SU-DHL-6 (cell line): ENCODE measurements around the gene POC1A.

ENCODE experiments used
- H2AFZ ChIP-seq: fragments of 200-600 bp; sonication (generic); 2 replicates; pipeline ENCODE4 v1.6.1; 2014; ENCODE audit warnings: low read depth, mild to moderate bottlenecking, moderate library complexity, mixed read lengths, antibody characterized with exemption, low read length; ENCODE audit not compliant: severe bottlenecking
- H3F3A ChIP-seq: fragments of 200-600 bp; shearing (Covaris generic); 2 replicates; pipeline ENCODE4 v1.6.0; 2016; ENCODE audit warnings: antibody characterized with exemption, mild to moderate bottlenecking; ENCODE audit not compliant: insufficient read depth
- H3K27ac ChIP-seq: fragments of 200-600 bp; sonication (generic); 2 replicates; pipeline ENCODE4 v1.5.1; 2016; ENCODE audit warnings: low read depth, mild to moderate bottlenecking, low read length, moderate library complexity, mixed read lengths
- H3K27me3 ChIP-seq: fragments of 200-600 bp; sonication (generic), shearing (Covaris generic); 2 replicates; pipeline ENCODE4 v1.6.0; 2014; ENCODE audit warnings: mild to moderate bottlenecking, low read length
- H3K36me3 ChIP-seq: fragments of 200-600 bp; sonication (generic); 2 replicates; pipeline ENCODE4 v1.6.1; 2014; ENCODE audit warnings: mild to moderate bottlenecking, low read length, mixed read lengths
- H3K4me2 ChIP-seq: fragments of 300-600, 200-600 bp; shearing (Covaris generic), sonication (generic); 2 replicates; pipeline ENCODE4 v1.6.0; 2014; ENCODE audit warnings: low read length, low read depth, mild to moderate bottlenecking; ENCODE audit not compliant: poor library complexity, severe bottlenecking
- H3K4me3 ChIP-seq: fragments of 200-600 bp; sonication (generic); 2 replicates; pipeline ENCODE4 v1.5.1; 2014; ENCODE audit warnings: antibody characterized with exemption, low read length, mild to moderate bottlenecking, mixed read lengths; ENCODE audit not compliant: insufficient read depth, poor library complexity, severe bottlenecking
- H3K79me2 ChIP-seq: fragments of 200-600 bp; sonication (generic); 2 replicates; pipeline ENCODE4 v1.6.1; 2014; ENCODE audit warnings: mild to moderate bottlenecking, low read length, moderate library complexity; ENCODE audit not compliant: insufficient read depth
- H3K9ac ChIP-seq: fragments of 200-600 bp; sonication (generic); 2 replicates; pipeline ENCODE4 v1.7.0; 2014; ENCODE audit warnings: mild to moderate bottlenecking, low read length
- H3K9me2 ChIP-seq: fragments of 200-600 bp; sonication (generic); replicated peaks from 2 replicates; pipeline ENCODE4 v1.6.1; 2014; ENCODE audit warnings: low read length; ENCODE audit not compliant: insufficient read depth
- H3K9me3 ChIP-seq: fragments of 200-600 bp; sonication (generic); 2 replicates; pipeline ENCODE4 v1.6.1; 2014; ENCODE audit warnings: low read length, mixed read lengths; ENCODE audit not compliant: insufficient read depth
- H4K20me1 ChIP-seq: fragments of 200-600 bp; sonication (generic); 2 replicates; pipeline ENCODE4 v1.6.1; 2014; ENCODE audit warnings: low read depth, mild to moderate bottlenecking, antibody characterized with exemption, low read length, moderate library complexity, mixed read lengths
- EZH2phosphoT487 ChIP-seq: fragments of 200-600 bp; sonication (generic), shearing (Covaris generic); conservative IDR thresholded peaks from 2 replicates; pipeline ENCODE4 v1.6.1; 2018; ENCODE audit warnings: mild to moderate bottlenecking, antibody characterized with exemption, low read length, moderate library complexity, mixed read lengths
- TF ChIP-seq, protein P1 (sequence below): fragments of 200-600 bp; sonication (generic); IDR thresholded peaks from one replicate; pipeline ENCODE4 v1.5.1; 2017; ENCODE audit warnings: antibody characterized with exemption, mild to moderate bottlenecking, low read length, moderate library complexity; ENCODE audit not compliant: insufficient read depth, poor library complexity, severe bottlenecking

Gene POC1A

DNA sequence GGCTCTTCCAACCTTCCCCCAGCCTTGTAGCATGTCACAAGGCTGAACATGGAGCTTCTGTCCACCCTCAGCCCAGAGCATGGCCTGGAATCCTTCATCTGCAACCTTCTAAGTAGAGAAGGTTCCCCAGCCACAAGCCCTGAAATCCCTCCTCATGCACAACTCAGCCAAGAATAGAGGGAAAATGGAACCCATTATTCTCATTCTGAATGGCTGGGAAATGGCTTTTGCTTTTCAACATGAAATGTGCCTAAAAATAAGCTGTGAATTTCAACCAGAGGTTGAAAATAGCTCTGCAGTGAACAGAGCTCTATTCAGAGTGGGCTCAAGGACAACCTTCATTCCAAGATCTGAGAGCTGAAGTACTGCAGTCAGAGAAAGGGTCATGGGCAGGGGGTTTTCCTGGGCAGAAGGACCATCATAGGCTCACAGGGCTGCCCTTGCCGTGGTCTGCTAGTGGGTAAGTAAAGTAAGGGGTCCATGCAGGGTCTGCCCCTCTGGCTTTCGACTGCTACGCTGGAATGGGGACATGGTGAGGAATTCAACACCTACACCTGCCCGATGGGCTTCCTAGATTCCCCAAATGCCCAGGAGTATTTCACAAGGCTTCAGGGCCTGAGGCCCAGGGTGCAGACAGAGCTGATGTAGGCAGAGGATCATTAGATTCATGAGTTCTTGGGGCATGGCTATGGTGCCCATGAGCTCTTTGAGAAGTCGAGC, 35.9 kb downstream of the POC1A start:
- no peaks in the 10 kb centered on the region for H3K9me2 ChIP-seq
- H3K9ac ChIP-seq: no peak overlapping the region
- H3K79me2 ChIP-seq: no peaks in the 10 kb centered on the region
- no peaks in the 10 kb centered on the region for H3F3A ChIP-seq
- no peak overlapping the region for H3K4me2 ChIP-seq
- H3K27me3 ChIP-seq: no peaks in the 10 kb centered on the region
- H3K36me3 ChIP-seq: no peaks in the 10 kb centered on the region
- H4K20me1 ChIP-seq: no peaks in the 10 kb centered on the region
- H3K27ac ChIP-seq: no peak overlapping the region
- TF ChIP-seq, protein P1, sequence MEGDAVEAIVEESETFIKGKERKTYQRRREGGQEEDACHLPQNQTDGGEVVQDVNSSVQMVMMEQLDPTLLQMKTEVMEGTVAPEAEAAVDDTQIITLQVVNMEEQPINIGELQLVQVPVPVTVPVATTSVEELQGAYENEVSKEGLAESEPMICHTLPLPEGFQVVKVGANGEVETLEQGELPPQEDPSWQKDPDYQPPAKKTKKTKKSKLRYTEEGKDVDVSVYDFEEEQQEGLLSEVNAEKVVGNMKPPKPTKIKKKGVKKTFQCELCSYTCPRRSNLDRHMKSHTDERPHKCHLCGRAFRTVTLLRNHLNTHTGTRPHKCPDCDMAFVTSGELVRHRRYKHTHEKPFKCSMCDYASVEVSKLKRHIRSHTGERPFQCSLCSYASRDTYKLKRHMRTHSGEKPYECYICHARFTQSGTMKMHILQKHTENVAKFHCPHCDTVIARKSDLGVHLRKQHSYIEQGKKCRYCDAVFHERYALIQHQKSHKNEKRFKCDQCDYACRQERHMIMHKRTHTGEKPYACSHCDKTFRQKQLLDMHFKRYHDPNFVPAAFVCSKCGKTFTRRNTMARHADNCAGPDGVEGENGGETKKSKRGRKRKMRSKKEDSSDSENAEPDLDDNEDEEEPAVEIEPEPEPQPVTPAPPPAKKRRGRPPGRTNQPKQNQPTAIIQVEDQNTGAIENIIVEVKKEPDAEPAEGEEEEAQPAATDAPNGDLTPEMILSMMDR: no peak
- TF ChIP-seq EZH2phosphoT487: no peak
- no peaks in the 10 kb centered on the region for H3K9me3 ChIP-seq
- H2AFZ ChIP-seq: no peak overlapping the region
- H3K4me3 ChIP-seq: no peak overlapping the region

GRCh38 chr3:52117537-52117936, 36.7 kb downstream of the POC1A start:
- Histone ChIP-seq H4K20me1 (no peaks in the 10 kb centered on the region), H2AFZ (no peak overlapping the region), H3K27me3 (no peaks in the 10 kb centered on the region), H3K4me3 (no peak overlapping the region), H3K79me2 (no peaks in the 10 kb centered on the region), H3F3A (no peaks in the 10 kb centered on the region), H3K9ac (no peak overlapping the region), H3K9me2 (no peaks in the 10 kb centered on the region), H3K9me3 (no peaks in the 10 kb centered on the region), H3K27ac (no peak overlapping the region), H3K36me3 (no peaks in the 10 kb centered on the region), H3K4me2 (no peak overlapping the region)
- TF ChIP-seq EZH2phosphoT487: no peak
- TF ChIP-seq, protein P1: no peak

GRCh38 chr3:52112056-52112455, 42.2 kb downstream of the POC1A start:
- Histone ChIP-seq H3K27ac (no peak overlapping the region), H4K20me1 (no peaks in the 10 kb centered on the region), H3F3A (no peaks in the 10 kb centered on the region), H3K9me3 (no peaks in the 10 kb centered on the region), H3K4me2 (no peak overlapping the region), H3K27me3 (no peaks in the 10 kb centered on the region), H3K36me3 (no peaks in the 10 kb centered on the region), H3K79me2 (no peaks in the 10 kb centered on the region), H3K4me3 (no peak overlapping the region), H3K9me2 (no peaks in the 10 kb centered on the region), H2AFZ (no peak overlapping the region), H3K9ac (no peak overlapping the region)
- TF ChIP-seq, protein P1: no peak
